ENCODE results near the gene GNAS-AS1. TPM values are rescaled to one million over a fixed set of nuclear protein-coding genes. Genes with fewer than 3 reads are reported as not detected.
A peak's percentile ranks its signal among the peaks of the same experiment; 100 is the strongest.

Gene GNAS-AS1
- total and polyA plus RNA-seq, 2 of the 8 experiments (the other 6 are each of a cell fraction or from before 2014, with no cell fraction given) = 4.7 to 13.7 TPM

DNA sequence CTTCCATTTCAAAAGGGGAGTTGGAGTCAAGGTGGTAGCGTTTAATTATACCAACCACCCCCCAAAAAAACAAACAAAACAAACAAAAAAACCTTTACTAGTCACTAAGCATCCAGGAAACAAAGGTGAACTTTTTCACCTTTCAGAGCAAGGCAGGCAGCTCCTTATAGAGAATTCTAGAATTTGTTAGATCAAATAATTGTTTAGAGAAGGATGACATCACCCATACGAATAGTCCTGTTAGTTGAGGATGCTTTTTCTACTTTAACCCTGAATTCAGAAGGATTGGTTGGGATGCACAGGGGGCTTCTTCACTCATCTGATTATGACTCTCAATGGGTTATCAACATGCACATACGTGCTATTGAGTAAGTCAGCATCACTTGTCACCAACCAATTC, 46.1 kb upstream of the GNAS-AS1 start:
- Histone ChIP-seq H2BK12ac (ENCODE audit: low read depth, low read length) (no peak overlapping the region), H3K36me3 (ENCODE audit: control insufficient read depth in 2 of 4, insufficient read depth in 4 of 4, low read length in 3 of 4) (peaks cover 2 to 29% (median 4%) of the 10 kb centered on the region in 4 experiments; a peak in 4 of 8 replicates), H3K27ac (ENCODE audit: low read depth, low read length) (no peak overlapping the region), H3K4me1 (replicated peaks in 1 of 4; ENCODE audit: control insufficient read depth in 3 of 4, insufficient read depth in 4 of 4, low read length in 3 of 4) (peaks cover 13 to 38% (median 30%) of the 10 kb centered on the region in 4 experiments), H2BK5ac (ENCODE audit: low read depth, low read length) (no peak overlapping the region), H2BK20ac (ENCODE audit: low read length) (no peak overlapping the region), H3K23ac (ENCODE audit: insufficient read length) (no peak overlapping the region), H3K9ac (replicated peaks in 1 of 4; ENCODE audit: extremely low read depth in 1 of 4, low read depth in 3 of 4, low read length in 3 of 4) (no peak overlapping the region), H3K9me3 (ENCODE audit: insufficient read depth in 2 of 2, low read depth in 1 of 2, low read length in 1 of 2) (no peaks in the 10 kb centered on the region), H3K79me2 (ENCODE audit: control insufficient read depth in 1 of 2, insufficient read depth in 2 of 2, low read length in 2 of 2) (peaks cover 14 to 94% of the 10 kb centered on the region in 2 experiments; a peak in 3 of 4 replicates), H3K4me3 (ENCODE audit: extremely low read depth in 1 of 4, insufficient read depth in 2 of 4, low read depth in 3 of 4, low read length in 4 of 4) (no peak overlapping the region), H2BK120ac (replicated peaks; ENCODE audit: low read depth, low read length) (no peak overlapping the region), H4K20me1 (replicated peaks in 1 of 2; ENCODE audit: control insufficient read depth in 1 of 2, insufficient read depth in 2 of 2, low read length in 2 of 2) (peaks cover 12 to 35% of the 10 kb centered on the region in 2 experiments), H3K79me1 (ENCODE audit: low read depth, low read length) (peaks cover 5% of the 10 kb centered on the region; the same call in 1 of the 2 replicates), H4K8ac (ENCODE audit: extremely low read depth, insufficient read depth, low read length) (no peak overlapping the region), H4K91ac (replicated peaks; ENCODE audit: insufficient read length, low read length) (no peak overlapping the region), H2AK5ac (ENCODE audit: low read depth, low read length) (no peak overlapping the region), H3K56ac (replicated peaks; ENCODE audit: insufficient read length, low read depth, low read length) (no peak overlapping the region), H3K14ac (ENCODE audit: insufficient read length) (no peak overlapping the region), H4K5ac (ENCODE audit: insufficient read length, low read depth, low read length) (no peak overlapping the region), H2AFZ (ENCODE audit: low read length) (no peak overlapping the region), H2BK15ac (ENCODE audit: low read length) (no peak overlapping the region), H3K23me2 (ENCODE audit: low read depth, low read length) (no peaks in the 10 kb centered on the region; the same call in 1 of the 2 replicates), H3K4me2 (ENCODE audit: insufficient read depth in 1 of 2, low read depth in 2 of 2, low read length in 2 of 2) (peak overlapping the region in 1 of 2 experiments; percentile 62; a peak in 2 of 4 replicates), H3K27me3 (replicated peaks in 1 of 4; ENCODE audit: control insufficient read depth in 3 of 4, extremely low read depth in 1 of 4, insufficient read depth in 3 of 4, low read length in 3 of 4) (no peaks in the 10 kb centered on the region), H3K4ac (replicated peaks; ENCODE audit: insufficient read length, low read depth, low read length) (no peak overlapping the region), H3K18ac (ENCODE audit: extremely low read depth, low read length) (no peak overlapping the region)
- TF ChIP-seq POLR2A (IDR thresholded peaks at IDR 0.05; ENCODE audit: control extremely low read depth in 1 of 2, low read depth in 2 of 2, low read length in 2 of 2) = peak in 1 of 2 experiments; percentile 41; a peak in 1 of 3 replicates
- no peak for TF ChIP-seq RXRA (IDR thresholded peaks at IDR 0.05; ENCODE audit: insufficient read depth, low read depth, low read length)
- TF ChIP-seq, protein P1, sequence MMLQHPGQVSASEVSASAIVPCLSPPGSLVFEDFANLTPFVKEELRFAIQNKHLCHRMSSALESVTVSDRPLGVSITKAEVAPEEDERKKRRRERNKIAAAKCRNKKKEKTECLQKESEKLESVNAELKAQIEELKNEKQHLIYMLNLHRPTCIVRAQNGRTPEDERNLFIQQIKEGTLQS (IDR thresholded peaks at IDR 0.05; ENCODE audit: insufficient read depth, low read depth, low read length) = no peak
- ChIA-PET POLR2A (ENCODE audit: partially characterized antibody) (interaction anchor here (0.6 to 3.2 kb wide), 4 partner anchors 10 to 135 kb away, joined by 3 to 11 read pairs (median 4); no protein-coding TSS in a partner anchor), CTCF (ENCODE audit: partially characterized antibody) (interaction anchor here (1.1 kb wide), 1 partner anchor 11 kb away, joined by 3 read pairs; no protein-coding TSS in a partner anchor)
- WGBS, 2 experiments (ENCODE audit: extremely low coverage in 1 of 2, insufficient coverage in 1 of 2, insufficient read length in 1 of 2, insufficient replicate concordance in 2 of 2, low coverage in 1 of 2, low lambda C conversion rate in 2 of 2, missing lambda C conversion rate in 1 of 2) = 74% methylated on average over 3 of the region's 3 CpGs; no CpG with 5 or more reads in 1 of the 2 experiments
- FAIRE-seq (no peak), DNase-seq (ENCODE audit: low read depth in 1 of 2, low spot score in 2 of 2) (no peak)
